GM21381 (cell line): ENCODE measurements around the gene NMT2.

Source experiments
- ATAC-seq: cut with Tn5 transposase; IDR thresholded peaks from one replicate; pipeline ENCODE4 v1.9.1; 2021; ENCODE audit warnings: mild to moderate bottlenecking, moderate library complexity; ENCODE audit not compliant: unreplicated experiment

Gene NMT2

GRCh38 chr10:15181576-15182156, 13.2 kb upstream of the NMT2 start:
- ATAC-seq = no peak

GRCh38 chr10:15180736-15181135, 12.2 kb upstream of the NMT2 start:
- ATAC-seq = no peak

- no peak for ATAC-seq
Observed at GRCh38 chr10:15176269-15176668, 7.8 kb upstream of the NMT2 start.

- ATAC-seq = no peak
Observed at GRCh38 chr10:15175587-15175986, 7.1 kb upstream of the NMT2 start.

GRCh38 chr10:15172306-15172840, 3.9 kb upstream of the NMT2 start:
- no peak for ATAC-seq

- no peak for ATAC-seq
Observed at GRCh38 chr10:15169555-15170401, 1.3 kb upstream of the NMT2 start.

GRCh38 chr10:15168786-15169554, 477 bp upstream of the NMT2 start:
- peak; percentile 39 for ATAC-seq

GRCh38 chr10:15167411-15168290, 842 bp downstream of the NMT2 start:
- peak; percentile 37 for ATAC-seq

GRCh38 chr10:15166325-15166724, 2.2 kb downstream of the NMT2 start:
- no peak for ATAC-seq

- ATAC-seq = no peak
Observed at GRCh38 chr10:15163253-15163828, 5.2 kb downstream of the NMT2 start.

GRCh38 chr10:15158972-15159371, 9.5 kb downstream of the NMT2 start:
- no peak for ATAC-seq

GRCh38 chr10:15158448-15158847, 10.0 kb downstream of the NMT2 start:
- no peak for ATAC-seq

GRCh38 chr10:15155978-15156656, 12.4 kb downstream of the NMT2 start:
- ATAC-seq = no peak

GRCh38 chr10:15152556-15152955, 15.9 kb downstream of the NMT2 start:
- no peak for ATAC-seq

- ATAC-seq = no peak
Observed at GRCh38 chr10:15150563-15150962, 17.9 kb downstream of the NMT2 start.

- ATAC-seq = no peak
Observed at GRCh38 chr10:15149042-15149771, 19.3 kb downstream of the NMT2 start.

- ATAC-seq = no peak
Observed at GRCh38 chr10:15147594-15148392, 20.7 kb downstream of the NMT2 start.

- no peak for ATAC-seq
Observed at GRCh38 chr10:15146366-15146765, 22.1 kb downstream of the NMT2 start.
